NCI-H1105 treated with DMSO at 0.1 percent for 48 hours (cell line): Measurements from ENCODE around the gene GOLGA6L26.
"Not testable (repeated sequence)": the region's sequence is repeated elsewhere in the genome, so short reads cannot be mapped to it uniquely, and the experiment has no call there.

Experiments used
- DNase-seq: peaks from one replicate; lab custom pipeline; 2025; lab: John Stamatoyannopoulos, UW

GOLGA6L26 gene

GRCh38 chr15:23334096-23334495 lies at the start of gene GOLGA6L26:
GOLGA6L26 (minus strand) TSS chr15:23334196; CDS start chr15:23334135, 61 bp downstream.
- DNase-seq: not testable (repeated sequence)

DNA sequence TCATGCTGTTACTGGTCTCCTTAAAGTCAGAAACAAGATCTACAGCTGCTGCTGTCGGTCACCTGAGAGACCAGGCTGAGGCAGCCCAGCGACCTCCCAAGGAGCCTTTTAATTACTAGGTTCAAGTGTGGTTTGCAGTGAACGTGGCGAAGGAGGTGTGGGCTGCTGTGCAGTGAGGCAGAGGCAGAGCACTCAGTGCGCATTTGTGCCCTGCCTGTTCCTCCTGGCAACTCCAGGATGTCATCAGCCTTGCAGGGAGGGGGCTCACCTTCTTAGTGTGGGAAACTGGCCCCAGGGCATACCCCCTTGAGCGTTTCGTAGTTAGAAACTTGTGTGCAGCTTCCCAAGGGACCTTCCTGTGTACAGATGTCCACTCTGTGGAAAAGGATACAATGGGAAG lies 47.2 kb upstream of the GOLGA6L26 start:
- not testable (repeated sequence) for DNase-seq

- not testable (repeated sequence) for DNase-seq
Observed at GRCh38 chr15:23380700-23381099, 46.7 kb upstream of the GOLGA6L26 start.

DNA sequence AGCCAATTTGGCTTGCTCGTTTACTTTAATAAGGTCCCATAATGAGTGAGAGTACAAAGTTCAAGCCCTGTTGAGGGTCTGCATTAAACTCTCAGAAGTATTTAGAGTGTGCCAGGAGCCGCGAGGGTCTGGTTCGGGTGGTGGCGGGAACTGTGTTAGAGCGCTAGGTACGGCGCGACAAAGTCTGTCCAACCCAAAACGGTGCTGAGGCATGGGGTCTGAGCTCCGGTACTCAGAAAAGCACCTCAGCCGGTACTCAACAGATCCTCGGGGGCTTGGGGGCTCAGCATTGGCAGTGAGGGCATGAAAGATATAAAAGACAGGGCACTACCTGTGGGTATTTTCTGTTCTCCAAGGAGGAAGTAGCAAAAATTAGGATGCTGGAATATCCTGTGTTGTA lies 45.0 kb upstream of the GOLGA6L26 start:
- not testable (repeated sequence) for DNase-seq

- DNase-seq: not testable (repeated sequence)
Observed at GRCh38 chr15:23374226-23374625, 40.2 kb upstream of the GOLGA6L26 start.

DNA sequence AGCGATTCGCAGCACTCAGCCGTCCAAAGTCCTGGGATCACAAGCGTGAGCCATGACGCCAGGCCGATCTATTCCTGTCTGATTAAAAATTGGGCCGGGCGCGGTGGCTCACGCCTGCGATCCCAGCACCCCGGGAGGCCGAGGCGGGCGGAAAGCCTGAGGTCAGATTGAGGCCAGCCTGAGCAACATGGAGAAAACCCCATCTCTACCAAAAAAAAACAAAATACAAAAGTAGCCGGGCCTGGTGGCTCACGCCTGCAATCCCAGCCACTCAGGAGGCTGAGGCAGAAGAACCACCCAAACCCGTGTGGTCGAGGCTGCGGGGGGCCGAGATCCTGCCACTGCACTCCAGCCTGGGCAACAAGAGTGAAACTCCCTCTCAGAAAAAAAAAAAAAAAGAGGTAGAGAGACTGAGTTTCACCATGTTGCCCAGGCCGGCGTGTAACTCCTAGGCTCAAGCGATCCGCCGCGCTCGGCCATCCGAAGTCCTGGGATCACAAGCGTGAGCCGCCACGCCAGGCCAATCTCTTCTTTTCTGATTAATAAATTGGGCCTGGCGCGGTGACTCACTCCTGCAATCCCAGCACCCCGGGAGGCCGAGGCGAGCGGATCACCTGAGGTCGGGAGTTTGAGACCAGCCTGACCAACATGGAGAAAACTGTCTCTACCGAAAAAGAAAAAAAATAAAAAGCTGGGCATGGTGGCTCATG lies 39.0 kb upstream of the GOLGA6L26 start:
- not testable (repeated sequence) for DNase-seq

DNA sequence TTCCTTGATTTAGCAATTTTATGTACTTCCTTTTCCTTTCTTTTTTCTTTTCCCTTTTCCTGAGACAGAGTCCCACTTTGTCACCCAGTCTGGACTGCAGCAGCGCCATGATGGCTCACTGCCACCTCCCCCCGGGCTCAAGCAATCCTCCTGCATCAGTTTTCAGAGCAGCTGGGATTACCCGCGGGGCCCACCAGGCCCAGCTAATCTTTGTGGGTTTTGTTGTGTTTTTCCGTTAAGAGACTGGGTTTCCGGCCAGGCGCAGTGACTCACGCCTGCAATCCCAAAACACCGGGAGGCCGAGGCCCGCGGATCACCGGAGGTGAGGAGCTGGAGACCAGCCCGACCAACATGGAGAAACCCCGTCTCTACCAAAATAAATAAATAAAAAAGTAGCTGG lies 38.3 kb upstream of the GOLGA6L26 start:
- DNase-seq: no peak

DNA sequence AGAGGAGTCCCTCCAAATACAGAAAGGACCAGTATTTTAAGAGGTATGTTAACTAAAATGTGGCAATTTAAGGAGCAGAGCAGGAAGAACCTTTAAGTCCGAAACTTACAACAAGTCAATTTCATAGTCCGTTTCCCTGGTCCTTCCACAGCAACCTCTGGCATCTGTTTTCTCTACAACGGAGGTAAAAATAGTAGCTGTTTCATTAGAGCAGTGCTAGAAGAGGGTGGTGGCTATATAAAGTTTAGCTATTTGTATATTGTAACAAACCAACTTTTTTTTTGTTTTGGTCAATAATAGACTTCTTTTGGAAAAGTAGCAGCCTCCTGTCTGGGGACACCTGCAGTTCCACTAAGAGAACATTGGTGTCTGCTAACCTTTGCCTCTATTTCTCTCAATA lies 37.9 kb upstream of the GOLGA6L26 start:
- not testable (repeated sequence) for DNase-seq

GRCh38 chr15:23371134-23371533 lies 37.1 kb upstream of the GOLGA6L26 start:
- not testable (repeated sequence) for DNase-seq

- DNase-seq: no peak
Observed at GRCh38 chr15:23370578-23370977, 36.6 kb upstream of the GOLGA6L26 start.

- DNase-seq: not testable (repeated sequence)
Observed at GRCh38 chr15:23364261-23364660, 30.3 kb upstream of the GOLGA6L26 start.

- DNase-seq: not testable (repeated sequence)
Observed at GRCh38 chr15:23362622-23363021, 28.6 kb upstream of the GOLGA6L26 start.

- DNase-seq: not testable (repeated sequence)
Observed at GRCh38 chr15:23354448-23354847, 20.5 kb upstream of the GOLGA6L26 start, which contains the start of gene GOLGA8S. GOLGA8S (plus strand) TSS chr15:23354748; CDS start chr15:23354810, 62 bp downstream.

- DNase-seq: not testable (repeated sequence)
Observed at GRCh38 chr15:23311233-23311632, 22.8 kb downstream of the GOLGA6L26 start.

GRCh38 chr15:23305921-23306320 lies 28.1 kb downstream of the GOLGA6L26 start:
- not testable (repeated sequence) for DNase-seq

DNA sequence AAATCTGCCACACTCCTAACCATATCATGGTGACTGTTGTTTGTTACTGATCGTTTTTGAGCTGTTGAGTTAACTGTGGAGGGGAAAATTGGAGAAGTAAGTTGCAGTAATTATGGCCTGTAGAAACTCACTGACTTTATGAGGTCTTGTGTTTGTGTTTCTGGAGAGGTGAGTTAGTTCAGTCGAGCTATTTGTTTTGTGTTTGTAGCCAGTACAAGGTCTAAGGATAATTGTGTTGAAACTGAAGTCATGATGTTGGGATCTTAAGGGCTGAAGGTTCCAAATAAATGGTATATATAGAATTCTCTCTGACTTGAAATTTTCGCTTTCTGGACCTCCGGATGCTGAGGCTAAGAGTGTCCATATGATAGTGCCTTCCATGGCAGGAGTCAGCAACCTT lies 29.2 kb downstream of the GOLGA6L26 start:
- DNase-seq: not testable (repeated sequence)

DNA sequence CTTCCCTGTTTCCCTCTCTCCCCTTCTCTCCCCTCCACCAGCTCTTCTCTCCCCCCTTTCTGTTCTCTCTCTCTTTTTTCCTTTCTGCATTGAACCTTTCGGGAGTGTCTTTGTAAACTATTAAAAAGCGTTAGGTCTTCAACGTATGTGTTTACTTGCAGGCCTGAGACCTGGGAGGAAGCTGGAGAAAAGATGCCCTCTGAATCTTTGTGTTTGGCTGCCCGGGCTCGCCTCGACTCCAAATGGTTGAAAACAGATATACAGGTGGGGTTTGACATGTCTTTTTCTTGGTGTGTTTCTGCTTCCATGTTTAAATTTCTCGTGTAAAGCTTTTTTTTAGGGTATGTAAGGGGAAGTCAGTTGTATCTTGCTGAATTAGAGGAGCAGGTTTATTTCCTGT lies 29.7 kb downstream of the GOLGA6L26 start:
- not testable (repeated sequence) for DNase-seq

GRCh38 chr15:23303654-23304053 lies 30.3 kb downstream of the GOLGA6L26 start:
- DNase-seq: not testable (repeated sequence)

GRCh38 chr15:23303246-23303645 lies 30.8 kb downstream of the GOLGA6L26 start:
- not testable (repeated sequence) for DNase-seq
